Sciatic nerve (tissue), 2 donors: ENCODE data around the gene LRRC2. TPM values are rescaled to one million over a fixed set of nuclear protein-coding genes. Genes with fewer than 3 reads are reported as not detected.
"Not testable (repeated sequence)": the region's sequence is repeated elsewhere in the genome, so short reads cannot be mapped to it uniquely, and the experiment has no call there.

Experiments used
- ATAC-seq: fragments of 200-7000 bp; cut with Tn5 transposase; one replicate; pipeline ENCODE4 v1.9.1; 2020; ENCODE audit warnings: mild to moderate bottlenecking, moderate library complexity
- DNase-seq: peaks from one replicate; pipeline ENCODE4 v3.0.0-alpha.2; 2020; ENCODE audit warnings: low spot score
- intact Hi-C: fragments of 100-400 bp; cut with DNase I; formaldehyde crosslinking; loops from one replicate; pipeline ENCODE4 v1.14.2; 2022
- total RNA-seq: library from RNA; stranded (reverse); fragmentation: NEBNext Ultra II Directional; extraction: Animal tissue kit (Norgen Biotek cat#: 25700); gene quantifications from one replicate; pipeline ENCODE4 v1.2.1, GENCODE V29; 2021
- donor health status: DM: no; HTN: no; CAD: no.
- donor health status: DM: no; HTN: no; CAD: no.

Gene LRRC2
- total RNA-seq, 1 donor from 2014 or later: 2.2 TPM

DNA sequence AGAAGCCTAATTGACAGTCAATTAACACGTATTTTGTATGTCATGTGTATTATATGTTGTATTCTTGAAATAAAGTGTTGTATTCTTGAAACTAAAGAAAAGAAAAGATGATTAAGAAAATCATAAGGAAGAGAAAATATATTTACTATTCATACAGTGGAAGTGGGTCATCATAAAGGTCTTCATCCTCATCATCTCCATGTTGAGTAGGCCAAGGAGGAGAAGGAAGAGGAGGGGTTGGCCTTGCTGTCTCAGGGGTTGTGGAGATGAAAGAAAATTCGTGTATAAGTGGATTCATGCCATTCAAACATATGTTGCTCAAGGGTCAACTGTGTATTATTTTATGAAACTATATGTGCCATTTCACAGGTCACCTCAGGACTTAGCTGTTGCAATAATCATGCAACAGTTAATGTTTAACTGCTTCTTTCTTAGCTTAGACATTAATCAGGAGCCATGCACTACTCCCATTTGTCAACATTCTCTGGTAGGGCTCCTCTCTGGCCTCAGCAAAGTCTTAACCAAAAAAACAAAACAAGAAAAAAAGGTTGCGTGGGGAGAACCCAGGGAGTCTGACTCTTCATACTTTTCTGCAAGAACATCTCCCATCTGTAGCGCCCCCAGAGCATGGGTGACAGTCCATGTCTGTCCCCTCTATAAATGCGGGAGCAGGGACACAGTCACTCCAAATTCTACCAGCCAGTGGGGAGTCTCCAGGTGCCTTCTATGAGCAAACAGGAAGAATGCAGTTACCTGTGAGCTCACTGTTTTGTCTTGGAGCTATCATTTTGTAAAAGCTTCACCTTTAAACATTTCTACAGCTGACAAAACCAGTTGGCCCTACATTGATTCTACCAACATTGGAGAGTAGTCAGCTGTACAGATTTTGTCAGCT, 19.9 kb upstream of the LRRC2 start:
- ATAC-seq: no peak
- no peak for DNase-seq
- intact Hi-C loops: no loop called here

DNA sequence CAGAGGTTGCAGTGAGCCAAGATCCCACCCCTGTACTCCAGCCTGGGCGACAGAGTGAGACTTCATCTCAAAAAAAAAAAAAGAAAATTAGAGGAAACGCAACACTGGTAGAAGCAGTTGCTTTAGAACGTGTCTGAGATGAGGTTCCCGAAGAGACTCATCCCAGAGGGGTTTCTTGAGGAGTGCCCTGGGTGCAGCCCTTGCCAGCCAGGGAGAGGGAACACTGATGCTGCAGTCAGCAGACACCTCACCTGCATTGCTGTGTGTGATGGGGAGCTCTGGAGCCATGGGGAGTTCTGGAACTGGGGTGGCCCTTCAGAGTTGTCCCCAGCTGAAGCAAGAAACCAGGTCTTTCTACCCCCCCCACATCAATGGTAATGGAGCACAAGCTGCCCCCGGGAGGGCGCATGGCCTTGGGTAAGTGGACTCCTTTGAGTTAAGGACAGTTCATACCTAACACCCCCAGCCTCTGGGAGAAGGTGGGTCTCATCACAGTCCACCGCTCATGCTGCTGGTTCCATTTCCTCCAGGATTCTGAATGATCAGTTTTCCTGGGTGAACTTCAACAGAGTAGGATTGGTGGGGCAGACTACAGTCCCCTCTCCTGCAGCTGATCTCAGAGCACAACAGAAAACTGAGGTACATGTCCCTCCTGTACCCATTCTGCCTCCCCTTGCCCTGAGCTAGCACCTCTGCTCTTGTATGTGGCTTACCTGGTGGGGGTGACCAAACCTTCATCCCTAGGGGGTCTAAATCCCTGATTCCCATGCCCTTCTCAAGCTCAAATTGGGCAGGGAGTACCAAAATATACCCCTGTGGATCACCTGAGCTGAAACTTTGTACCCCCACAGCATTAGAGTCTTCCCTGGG, 18.7 kb upstream of the LRRC2 start:
- intact Hi-C loops: no loop called here

DNA sequence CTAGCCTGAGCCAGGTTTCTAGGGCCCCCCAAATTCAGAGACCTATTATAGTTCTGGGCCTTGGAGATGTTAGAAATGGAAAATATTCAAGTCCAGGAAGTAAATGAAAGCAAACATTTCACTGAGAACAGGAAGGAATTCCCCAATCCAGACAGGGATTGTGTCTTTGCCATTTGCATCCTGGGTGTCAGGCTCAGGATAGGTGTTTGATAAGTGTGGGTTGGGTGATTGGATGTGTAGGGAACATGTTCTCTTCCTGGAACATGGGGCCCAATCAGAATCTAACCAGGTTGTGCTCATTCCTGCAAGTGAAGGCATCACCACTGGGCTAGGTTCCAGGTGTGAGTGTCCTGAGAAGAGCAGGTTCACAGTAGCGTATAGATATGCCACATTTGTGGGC, 14.6 kb upstream of the LRRC2 start:
- ATAC-seq (no peak), DNase-seq (peak; percentile 14)
- intact Hi-C loops: no loop called here

More for the DNA sequence above, 18.7 kb upstream of the LRRC2 start:
- ATAC-seq: no peak
- DNase-seq: peak; percentile 21

DNA sequence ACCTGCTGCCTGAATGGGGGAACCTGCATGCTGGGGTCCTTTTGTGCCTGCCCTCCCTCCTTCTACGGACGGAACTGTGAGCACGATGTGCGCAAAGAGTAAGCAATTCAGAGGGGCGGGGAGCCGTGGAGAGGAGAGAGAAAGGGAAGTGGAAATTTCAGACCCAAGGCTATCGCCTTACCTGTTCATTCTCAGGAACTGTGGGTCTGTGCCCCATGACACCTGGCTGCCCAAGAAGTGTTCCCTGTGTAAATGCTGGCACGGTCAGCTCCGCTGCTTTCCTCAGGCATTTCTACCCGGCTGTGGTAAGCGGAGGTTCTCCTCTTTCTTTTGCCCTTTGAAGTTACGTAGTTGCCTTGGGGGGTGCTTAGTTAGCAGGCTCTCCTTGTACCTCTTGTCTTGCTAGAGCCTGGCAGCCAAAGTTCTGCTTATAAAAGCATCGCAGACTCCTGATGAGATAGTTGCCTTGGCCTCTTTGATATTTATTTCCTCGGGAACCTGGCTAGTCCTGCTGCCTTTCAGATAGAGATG, 13.7 kb upstream of the LRRC2 start:
- no peak for ATAC-seq
- intact Hi-C loops: no loop called here
- peak; percentile 6 for DNase-seq

DNA sequence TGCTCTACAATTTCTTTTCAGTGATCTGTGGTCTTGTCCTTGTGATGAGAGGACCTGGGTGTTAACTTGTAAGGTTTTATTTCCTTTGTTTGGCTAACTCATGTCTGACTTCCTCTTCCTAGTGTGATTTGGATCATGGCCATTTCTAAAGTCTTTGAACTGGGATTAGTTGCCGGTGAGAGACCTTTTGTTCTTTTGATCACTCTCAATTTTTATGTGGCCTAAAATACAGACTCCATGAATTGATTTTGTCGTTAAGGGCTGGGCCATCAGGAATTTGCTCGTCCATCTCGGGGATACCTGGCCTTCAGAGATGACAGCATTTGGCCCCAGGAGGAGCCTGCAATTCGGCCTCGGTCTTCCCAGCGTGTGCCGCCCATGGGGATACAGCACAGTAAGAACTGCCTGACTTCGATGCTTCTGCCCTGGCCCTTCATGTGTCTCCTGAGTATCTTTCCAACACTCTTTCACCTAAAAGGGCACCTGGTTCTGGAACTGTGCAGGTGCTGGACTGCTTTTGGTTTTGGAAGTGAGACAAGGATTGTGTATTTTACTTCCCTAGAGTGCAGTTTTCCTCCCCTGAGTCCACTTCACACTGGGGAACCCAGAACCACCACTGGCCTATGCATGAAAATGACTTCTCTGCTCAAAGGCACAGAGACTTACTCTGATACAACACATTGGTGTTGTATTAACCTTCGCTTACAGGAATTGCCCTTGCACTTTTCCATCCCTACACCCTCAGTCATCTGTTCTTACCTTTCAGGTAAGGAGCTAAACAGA, 13.1 kb upstream of the LRRC2 start:
- ATAC-seq (no peak), DNase-seq (peak; percentile 26)
- intact Hi-C loops: no loop called here

DNA sequence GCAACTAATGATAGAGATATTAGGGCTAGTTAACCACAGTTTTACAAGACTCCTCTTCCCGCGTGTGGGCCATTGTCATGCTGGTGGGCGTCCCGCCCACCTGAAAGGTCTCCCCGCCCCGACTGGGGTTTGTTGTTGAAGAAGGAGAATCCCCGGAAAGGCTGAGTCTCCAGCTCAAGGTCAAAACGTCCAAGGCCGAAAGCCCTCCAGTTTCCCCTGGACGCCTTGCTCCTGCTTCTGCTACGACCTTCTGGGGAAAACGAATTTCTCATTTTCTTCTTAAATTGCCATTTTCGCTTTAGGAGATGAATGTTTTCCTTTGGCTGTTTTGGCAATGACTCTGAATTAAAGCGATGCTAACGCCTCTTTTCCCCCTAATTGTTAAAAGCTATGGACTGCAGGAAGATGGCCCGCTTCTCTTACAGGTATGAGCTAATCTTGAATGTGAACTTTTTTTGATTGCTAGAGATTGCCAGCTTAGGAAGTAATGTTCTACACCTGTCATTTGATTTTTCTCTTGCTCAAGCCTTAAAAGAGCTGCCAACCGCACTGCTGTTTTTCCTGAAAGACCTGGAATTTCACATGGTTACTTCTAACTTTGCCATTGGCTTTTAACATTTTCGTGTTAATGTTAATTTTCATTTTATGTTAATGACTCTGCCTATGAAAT, 11.6 kb upstream of the LRRC2 start:
- intact Hi-C loops, ATAC-seq: not testable (repeated sequence)
- DNase-seq: peak; percentile 1

DNA sequence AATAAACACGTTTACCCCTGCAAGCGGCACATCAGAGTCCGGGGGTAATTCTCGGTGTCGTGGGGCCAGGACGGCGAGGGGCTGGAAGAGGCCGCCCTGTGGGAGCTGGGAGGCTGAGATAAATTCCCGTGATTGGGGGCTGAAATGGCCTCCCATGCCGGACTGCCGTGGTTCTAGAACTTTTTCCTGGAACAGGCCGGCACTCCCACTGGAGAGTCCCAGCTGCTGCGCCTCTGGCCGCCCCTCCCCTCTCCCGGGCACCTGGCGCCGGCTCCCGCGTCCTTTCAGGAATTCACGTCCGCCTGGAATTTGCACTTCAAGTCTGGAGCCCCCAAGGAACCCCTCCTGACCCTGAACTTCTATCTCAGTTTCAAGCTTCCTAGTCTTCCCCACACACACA, 10.8 kb upstream of the LRRC2 start:
- ATAC-seq: no peak
- peak; percentile 55 for DNase-seq
- intact Hi-C loops: no loop called here

DNA sequence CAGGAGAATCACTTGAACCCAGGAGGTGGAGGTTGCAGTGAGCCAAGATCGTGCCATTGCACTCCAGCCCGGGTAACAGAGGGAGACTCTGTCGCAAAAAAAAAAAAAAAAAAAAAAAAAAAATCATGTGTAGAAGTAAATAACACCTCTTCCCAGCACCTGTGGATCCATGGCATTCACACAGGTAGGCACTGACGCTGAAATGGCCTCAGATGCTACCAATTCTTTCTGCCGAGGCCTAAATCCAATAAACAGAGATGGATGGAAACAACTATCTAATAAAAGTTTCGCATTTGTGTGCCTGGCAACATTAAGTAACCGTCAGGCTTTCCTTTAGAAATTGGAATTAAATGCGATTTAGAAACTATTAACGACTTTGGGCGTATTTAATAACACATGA, 10.3 kb upstream of the LRRC2 start:
- ATAC-seq (no peak), DNase-seq (peak; percentile 21)
- intact Hi-C loops: no loop called here

DNA sequence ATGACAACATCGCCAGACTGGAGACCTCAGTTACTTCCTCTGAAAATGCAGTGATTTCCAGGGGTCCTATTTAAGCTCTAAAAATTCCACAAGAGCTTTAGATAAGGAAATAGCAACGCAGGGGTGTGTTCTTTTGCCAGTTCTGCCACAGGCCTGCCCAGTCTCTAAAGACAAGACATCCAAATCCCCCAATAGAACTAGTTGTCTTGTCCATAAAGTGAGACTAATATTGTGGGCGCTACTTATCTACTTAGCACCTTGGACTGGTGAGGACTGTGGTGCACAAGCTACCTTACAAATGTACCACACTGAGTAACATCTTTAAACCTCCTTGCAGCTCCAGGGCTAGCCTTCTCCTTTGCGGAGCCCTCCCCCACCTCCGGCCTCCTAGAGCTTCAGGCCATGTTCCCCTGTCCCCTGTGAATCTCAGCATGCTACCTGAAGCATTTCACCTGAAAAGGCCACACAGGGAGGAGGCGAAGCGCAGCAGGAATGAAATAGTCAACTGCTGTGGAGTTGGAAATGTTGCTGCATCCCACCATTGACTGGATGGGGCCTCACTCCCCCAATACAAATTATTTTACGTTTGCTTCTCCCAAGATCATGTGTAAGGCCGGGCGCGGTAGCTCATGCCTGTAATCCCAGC, 9.6 kb upstream of the LRRC2 start:
- intact Hi-C loops: no loop called here
- ATAC-seq (no peak), DNase-seq (peak; percentile 19)

DNA sequence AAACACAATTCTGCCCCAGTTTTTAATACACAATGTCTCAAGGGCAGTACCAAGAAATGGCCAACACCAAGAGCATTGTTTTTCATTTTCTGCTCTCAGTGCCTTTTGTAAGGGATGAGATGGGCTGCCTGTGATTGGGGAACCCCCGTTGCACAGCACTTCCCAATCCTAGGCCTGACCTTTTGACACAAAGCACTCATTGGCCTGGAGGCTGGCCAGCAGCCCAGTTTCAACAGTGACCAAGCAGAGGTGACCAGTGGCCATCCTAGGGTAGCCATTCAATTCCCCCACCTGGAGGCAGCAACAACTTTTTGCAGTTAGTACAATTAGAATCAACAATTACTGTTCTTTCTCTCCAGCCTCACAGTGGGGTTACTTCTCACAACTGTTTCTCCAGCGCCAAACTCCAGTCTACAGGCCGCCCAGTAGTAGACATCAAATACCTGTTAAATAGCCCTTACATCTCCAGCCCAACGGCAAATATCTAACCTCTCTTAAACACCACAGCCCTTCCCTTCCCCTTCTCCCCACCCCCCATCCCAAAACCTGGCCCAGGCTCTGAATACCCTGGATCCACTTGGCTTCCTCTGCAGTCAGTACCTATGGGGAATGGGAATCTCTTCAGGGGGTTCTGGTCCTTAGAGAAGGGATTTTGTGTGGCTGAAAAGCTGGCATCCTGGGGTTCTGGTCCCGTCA, 8.9 kb upstream of the LRRC2 start:
- ATAC-seq (no peak), DNase-seq (peak; percentile 12)
- intact Hi-C loops: no loop called here

DNA sequence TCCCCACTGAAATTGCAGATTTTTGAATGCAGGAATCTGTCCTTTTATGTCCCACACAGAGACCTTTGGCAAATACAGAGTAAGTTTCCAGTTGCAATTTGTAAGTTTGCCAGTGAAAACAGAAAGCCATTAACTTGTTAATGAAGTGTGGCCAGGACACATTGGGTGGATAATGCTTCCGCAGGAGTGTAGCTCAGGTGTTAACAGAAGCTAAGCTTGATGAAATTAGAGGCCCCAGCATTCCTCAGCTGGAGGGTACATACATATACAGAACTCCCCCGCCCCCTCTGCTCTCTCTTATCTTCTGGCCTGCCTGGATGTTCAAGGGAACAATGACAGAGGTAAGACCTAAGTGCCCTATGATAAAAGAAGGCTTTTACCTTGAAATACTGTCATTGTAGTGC, 8.1 kb upstream of the LRRC2 start:
- ATAC-seq (no peak), DNase-seq (no peak)
- intact Hi-C loops: no loop called here

DNA sequence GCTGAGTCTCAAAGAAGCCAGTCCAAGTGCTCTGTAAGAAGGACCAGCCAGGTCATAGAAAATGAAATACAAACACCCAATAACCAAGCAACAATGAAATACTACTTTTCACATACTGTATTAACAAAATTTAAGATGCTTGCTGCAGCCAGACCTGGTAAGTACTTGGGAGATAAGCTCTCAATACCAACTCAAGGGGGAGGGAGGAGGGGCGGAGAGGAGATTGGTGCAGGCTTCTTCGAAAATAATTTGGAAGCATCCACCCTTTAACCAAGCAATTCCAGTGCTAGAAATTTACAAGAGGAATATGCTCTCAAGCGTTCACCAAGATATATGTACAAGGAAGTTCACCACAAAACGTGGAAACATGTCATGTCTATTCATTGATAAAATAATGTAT, 7.6 kb upstream of the LRRC2 start:
- no peak for DNase-seq
- ATAC-seq: no peak
- intact Hi-C loops: no loop called here

DNA sequence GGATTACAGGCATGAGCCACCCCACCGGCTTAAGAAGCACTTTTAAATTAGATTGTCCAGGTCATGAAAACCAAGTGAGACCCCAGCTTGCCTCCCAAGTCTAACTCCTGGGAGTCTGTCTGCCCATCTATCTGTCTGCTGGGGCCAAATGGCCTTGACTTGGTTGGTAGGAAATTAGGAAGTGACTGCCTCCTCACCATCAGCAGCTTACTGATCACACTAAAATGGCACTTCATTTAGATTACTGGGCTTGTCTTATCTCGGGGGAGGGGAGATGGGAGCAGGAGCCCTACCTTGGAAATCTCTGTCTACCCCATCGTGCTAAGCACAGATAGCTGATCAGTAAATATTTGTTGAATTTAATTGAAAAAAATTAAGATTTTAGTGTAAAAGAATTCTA, 5.6 kb upstream of the LRRC2 start:
- DNase-seq (no peak), ATAC-seq (no peak)
- intact Hi-C loops: no loop called here

DNA sequence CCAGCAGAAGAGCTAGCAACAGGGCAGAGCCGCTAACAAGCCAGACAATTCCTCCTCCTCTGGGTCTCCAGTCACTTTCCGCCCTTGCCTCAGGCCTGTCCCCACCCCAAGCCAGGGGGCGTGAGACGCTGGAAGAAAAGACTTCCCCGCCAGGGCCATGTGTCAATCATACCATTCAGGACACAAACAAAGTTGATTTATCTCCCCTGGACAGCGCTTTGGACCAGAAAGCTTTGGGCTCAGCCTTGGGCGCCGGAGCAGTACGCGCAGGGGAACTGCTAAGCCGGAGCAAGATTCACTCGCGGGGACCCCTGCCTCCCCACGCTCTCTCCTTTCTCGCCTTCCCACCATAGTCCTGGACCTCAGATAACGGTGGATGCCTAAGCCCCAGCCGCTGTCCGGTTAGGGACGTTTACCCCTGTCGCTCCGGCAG, 479 bp downstream of the LRRC2 start:
- DNase-seq (no peak), ATAC-seq (peak; percentile 48)
- intact Hi-C loops: no loop called here

DNA sequence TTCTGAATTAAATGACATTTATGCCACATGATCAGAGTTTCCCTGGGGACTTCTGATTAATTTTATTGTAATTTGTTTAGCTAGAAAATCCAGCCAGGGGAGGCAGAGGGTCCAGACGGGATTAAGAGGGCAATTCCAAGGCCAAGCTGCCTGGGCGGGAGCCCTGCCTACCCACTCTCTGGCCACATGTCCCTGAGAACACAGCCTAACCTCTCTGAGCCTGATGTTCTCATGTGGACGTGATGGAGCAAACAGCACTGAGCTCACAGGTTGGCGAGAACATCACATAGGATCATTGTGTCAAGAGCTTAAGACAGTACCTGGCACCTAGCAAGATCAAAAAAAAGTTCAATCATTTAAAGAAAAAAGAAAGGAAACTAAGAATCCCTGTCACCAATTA, 1.0 kb downstream of the LRRC2 start:
- no peak for DNase-seq
- intact Hi-C loops: no loop called here
- no peak for ATAC-seq

DNA sequence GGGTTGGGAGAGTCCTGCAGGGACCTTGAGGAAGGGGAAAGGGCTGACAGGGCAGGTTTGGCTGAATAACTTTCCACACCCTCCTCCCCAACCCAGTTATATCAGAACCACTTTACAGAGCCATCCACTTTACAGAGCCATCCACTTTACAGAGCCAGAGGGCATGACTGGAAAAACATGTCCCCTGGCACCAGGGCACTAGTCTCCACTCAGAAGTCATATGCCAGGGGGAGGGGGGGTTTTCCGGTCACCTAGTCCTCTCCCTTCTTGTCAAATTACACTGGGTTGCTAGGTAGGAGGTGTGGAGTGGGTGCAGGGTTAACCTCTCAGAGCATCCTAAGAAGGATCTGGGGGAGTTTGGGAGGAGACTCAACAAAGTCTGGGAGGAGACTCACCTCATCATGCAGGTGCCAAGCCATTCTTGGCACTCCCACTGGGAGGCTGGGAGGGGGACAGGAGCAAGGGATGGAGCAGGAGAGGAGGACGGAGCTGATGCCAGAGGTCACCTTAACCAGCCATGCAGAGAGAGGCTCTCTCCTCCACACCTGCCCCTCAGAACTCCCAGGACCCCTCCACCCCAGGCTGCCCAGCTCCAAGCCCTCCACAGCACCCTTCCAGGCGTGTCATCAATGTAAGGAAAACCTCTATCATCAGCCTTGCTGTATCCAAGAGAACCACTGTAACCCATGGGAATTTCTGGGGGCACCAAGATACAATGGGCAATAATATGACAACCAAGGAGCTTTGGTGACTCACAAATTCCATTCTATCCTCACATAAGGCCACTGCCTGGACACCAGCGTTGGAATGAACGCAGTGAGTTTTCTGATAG, 1.7 kb downstream of the LRRC2 start:
- intact Hi-C loops: no loop called here
- DNase-seq: peak; percentile 30
- peak; percentile 38 for ATAC-seq

DNA sequence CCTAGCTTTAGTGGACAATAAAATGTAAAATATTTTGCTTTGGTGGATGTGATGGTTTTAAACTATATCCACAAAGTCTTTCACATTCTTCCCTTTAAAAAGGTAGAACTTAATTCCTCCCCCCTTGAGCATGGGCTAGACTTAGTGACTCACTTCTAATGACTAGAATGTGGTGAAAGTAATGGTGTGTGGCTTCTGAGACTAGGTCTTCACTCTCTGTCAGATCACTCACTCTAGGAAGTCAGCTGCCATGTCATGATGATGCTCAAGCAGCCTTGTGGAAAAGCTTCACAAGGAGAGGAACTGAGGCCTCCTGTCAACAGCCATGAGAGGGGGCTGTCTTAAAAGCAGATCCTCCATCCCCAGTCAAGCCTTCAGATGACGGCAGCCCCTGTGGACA, 4.2 kb downstream of the LRRC2 start:
- ATAC-seq (no peak), DNase-seq (peak; percentile 14)
- intact Hi-C loops: no loop called here
